H9 (cell line): ENCODE results near the gene PPHLN1. TPM values are rescaled to one million over a fixed set of nuclear protein-coding genes. Genes with fewer than 3 reads are reported as not detected.

ENCODE experiments used
- DNase-seq: peaks from one replicate; pipeline ENCODE4 v3.0.0-alpha.2; 2017
- H2AFZ ChIP-seq: one replicate; pipeline ENCODE4 v1.6.1; 2013; ENCODE audit warnings: mild to moderate bottlenecking, low read length, control low read depth, moderate library complexity
- H2AK5ac ChIP-seq: 2 replicates; pipeline ENCODE4 v1.6.1; 2013; ENCODE audit warnings: low read length, control low read depth, mixed read lengths; ENCODE audit not compliant: insufficient read length
- H2BK120ac ChIP-seq: one replicate; pipeline ENCODE4 v1.6.1; 2013; ENCODE audit warnings: low read depth, mild to moderate bottlenecking, low read length, control low read depth, inconsistent platforms; ENCODE audit not compliant: poor library complexity, severe bottlenecking
- H2BK12ac ChIP-seq: 2 replicates; pipeline ENCODE4 v1.6.1; 2013; ENCODE audit warnings: low read length, control low read depth, mixed read lengths, low read depth; ENCODE audit not compliant: insufficient read length
- H2BK15ac ChIP-seq: 2 replicates; pipeline ENCODE4 v1.6.1; 2013; ENCODE audit warnings: low read depth, low read length, control low read depth
- H2BK20ac ChIP-seq: one replicate; pipeline ENCODE4 v1.6.1; 2013; ENCODE audit warnings: low read depth, mild to moderate bottlenecking, low read length, control low read depth, inconsistent platforms; ENCODE audit not compliant: poor library complexity, severe bottlenecking
- H2BK5ac ChIP-seq: 2 replicates; pipeline ENCODE4 v1.6.1; 2013; ENCODE audit warnings: low read length, control low read depth, mixed read lengths; ENCODE audit not compliant: insufficient read length
- H3K14ac ChIP-seq: 2 replicates; pipeline ENCODE4 v1.6.1; 2013; ENCODE audit warnings: low read length, control low read depth; ENCODE audit not compliant: insufficient read depth
- H3K18ac ChIP-seq: 2 replicates; pipeline ENCODE4 v1.6.1; 2013; ENCODE audit warnings: low read depth, mild to moderate bottlenecking, mixed read lengths, low read length, control low read depth; ENCODE audit not compliant: insufficient read length
- H3K23ac ChIP-seq: 2 replicates; pipeline ENCODE4 v1.6.1; 2013; ENCODE audit warnings: low read length, control low read depth, mixed read lengths, low read depth; ENCODE audit not compliant: insufficient read length
- H3K23me2 ChIP-seq: 2 replicates; pipeline ENCODE4 v1.6.1; 2013; ENCODE audit warnings: low read depth, mild to moderate bottlenecking, mixed read lengths, low read length, control low read depth; ENCODE audit not compliant: insufficient read length, poor library complexity, severe bottlenecking
- H3K27ac ChIP-seq: 2 replicates; pipeline ENCODE4 v1.5.1; 2013; ENCODE audit warnings: low read length, control low read depth, mixed read lengths, low read depth; ENCODE audit not compliant: insufficient read length
- H3K27me3 ChIP-seq: 2 replicates; pipeline ENCODE4 v1.6.1; 2013; ENCODE audit warnings: low read length, control low read depth, inconsistent platforms; ENCODE audit not compliant: insufficient read depth
- H3K4ac ChIP-seq: 2 replicates; pipeline ENCODE4 v1.6.1; 2013; ENCODE audit warnings: low read depth, mild to moderate bottlenecking, control low read depth, inconsistent platforms, low read length, moderate library complexity
- H3K4me1 ChIP-seq: 2 replicates; pipeline ENCODE4 v1.6.1; 2013; ENCODE audit warnings: low read length, control low read depth, inconsistent platforms; ENCODE audit not compliant: insufficient read depth
- H3K4me2 ChIP-seq: 2 replicates; pipeline ENCODE4 v1.6.1; 2013; ENCODE audit warnings: low read length, control low read depth, mixed read lengths; ENCODE audit not compliant: insufficient read length, insufficient read depth
- H3K56ac ChIP-seq: 2 replicates; pipeline ENCODE4 v1.6.1; 2013; ENCODE audit warnings: low read depth, mild to moderate bottlenecking, mixed read lengths, low read length, control low read depth; ENCODE audit not compliant: insufficient read length
- H3K79me1 ChIP-seq: 2 replicates; pipeline ENCODE4 v1.6.1; 2013; ENCODE audit warnings: low read depth, mild to moderate bottlenecking, moderate library complexity, low read length, control low read depth, inconsistent platforms; ENCODE audit not compliant: insufficient read depth, poor library complexity, severe bottlenecking
- H3K79me2 ChIP-seq: 2 replicates; pipeline ENCODE4 v1.6.1; 2013; ENCODE audit warnings: low read length, control low read depth, inconsistent platforms; ENCODE audit not compliant: insufficient read depth
- H3K9ac ChIP-seq: 2 replicates; pipeline ENCODE4 v1.6.1; 2013; ENCODE audit warnings: low read length, control low read depth, mixed read lengths; ENCODE audit not compliant: insufficient read length; ENCODE audit errors: extremely low read depth
- H3K9me3 ChIP-seq: one replicate; pipeline ENCODE4 v1.6.1; 2013; ENCODE audit warnings: low read depth, low read length, inconsistent platforms; ENCODE audit not compliant: control insufficient read depth
- H3T11ph ChIP-seq: one replicate; pipeline ENCODE4 v1.6.1; 2013; ENCODE audit warnings: mild to moderate bottlenecking, low read length, control low read depth, inconsistent platforms
- H4K20me1 ChIP-seq: one replicate; pipeline ENCODE4 v1.6.1; 2013; ENCODE audit not compliant: control insufficient read depth, insufficient read length, insufficient read depth
- H4K5ac ChIP-seq: 2 replicates; pipeline ENCODE4 v1.6.1; 2013; ENCODE audit warnings: low read depth, mild to moderate bottlenecking, mixed read lengths, low read length, control low read depth; ENCODE audit not compliant: insufficient read length
- H4K8ac ChIP-seq: replicated peaks from 2 replicates; pipeline ENCODE4 v1.6.1; 2013; ENCODE audit warnings: low read length, control low read depth, mixed read lengths, low read depth; ENCODE audit not compliant: insufficient read length
- H4K91ac ChIP-seq: 2 replicates; pipeline ENCODE4 v1.6.1; 2013; ENCODE audit warnings: low read depth, mild to moderate bottlenecking, moderate library complexity, mixed read lengths, low read length, control low read depth; ENCODE audit not compliant: insufficient read length
- H3K27ac Mint-ChIP-seq, 3 experiments: 2 replicates in 2 of 3; 3 replicates in 1 of 3; pipeline ENCODE4 v1.8.0; 2020 to 2021; ENCODE audit warnings: mixed read lengths in 3 of 3, mild to moderate bottlenecking in 1 of 3, moderate library complexity in 1 of 3
- H3K27me3 Mint-ChIP-seq: 2 replicates; pipeline ENCODE4 v1.8.0; 2021; ENCODE audit warnings: low read depth, mild to moderate bottlenecking, moderate library complexity, mixed read lengths
- H3K36me3 Mint-ChIP-seq, 3 experiments: 2 replicates in 2 of 3; 3 replicates in 1 of 3; pipeline ENCODE4 v1.8.0; 2020 to 2021; ENCODE audit warnings: low read depth in 3 of 3, mixed read lengths in 3 of 3; ENCODE audit not compliant: insufficient read depth in 1 of 3
- H3K4me1 Mint-ChIP-seq, 2 experiments: 2 replicates each; pipeline ENCODE4 v1.8.0; 2020; ENCODE audit warnings: mixed read lengths in 2 of 2
- H3K4me3 Mint-ChIP-seq, 2 experiments: 2 replicates in 1 of 2; 3 replicates in 1 of 2; pipeline ENCODE4 v1.8.0; 2020 to 2021; ENCODE audit warnings: mild to moderate bottlenecking in 2 of 2, mixed read lengths in 2 of 2, moderate library complexity in 1 of 2
- H3K9me3 Mint-ChIP-seq, 2 experiments: 2 replicates in 1 of 2; 3 replicates in 1 of 2; pipeline ENCODE4 v1.8.0; 2020; ENCODE audit warnings: mild to moderate bottlenecking in 2 of 2, mixed read lengths in 2 of 2, moderate library complexity in 1 of 2
- WGBS: extraction: QIAGEN DNeasy Blood & Tissue Kit; methylation state at CpG from one replicate; pipeline ENCODE4 v1.1.7; 2013; ENCODE audit warnings: missing lambda C conversion rate, low lambda C conversion rate, mixed read lengths; ENCODE audit not compliant: insufficient read length; ENCODE audit errors: extremely low coverage; 5-methylcytosine and 5-hydroxymethylcytosine counted together
- total RNA-seq: library from RNA; stranded (reverse); gene quantifications from 2 replicates; pipeline ENCODE4 v1.2.1, GENCODE V29; 2021
- TF ChIP-seq, protein P1 (sequence below): fragments of 200-600 bp; sonication (generic); conservative IDR thresholded peaks from 3 replicates; pipeline ENCODE4 v1.8.0; 2021; ENCODE audit warnings: antibody characterized with exemption, mild to moderate bottlenecking

The PPHLN1 gene
- total RNA-seq, 1 experiment from 2014 or later: 66.2 TPM

- Histone ChIP-seq H4K8ac (no peak overlapping the region), H3K79me2 (no peaks in the 10 kb centered on the region), H3K9ac (no peak overlapping the region), H2BK12ac (no peak overlapping the region), H3K27me3 (no peaks in the 10 kb centered on the region), H2BK20ac (no peak overlapping the region), H4K5ac (no peak overlapping the region), H3K27ac (no peak overlapping the region), H2BK15ac (no peak overlapping the region), H3K9me3 (no peaks in the 10 kb centered on the region), H3K56ac (no peak overlapping the region), H3T11ph (no peak overlapping the region), H2AK5ac (no peak overlapping the region), H3K14ac (no peak overlapping the region), H3K23me2 (no peaks in the 10 kb centered on the region), H4K20me1 (no peaks in the 10 kb centered on the region), H2AFZ (no peak overlapping the region), H3K18ac (no peak overlapping the region), H3K79me1 (no peaks in the 10 kb centered on the region), H3K4me1 (no peaks in the 10 kb centered on the region), H2BK5ac (no peak overlapping the region), H2BK120ac (no peak overlapping the region), H3K4ac (no peak overlapping the region), H3K4me2 (no peak overlapping the region), H3K23ac (no peak overlapping the region), H4K91ac (no peak overlapping the region)
- Mint-ChIP-seq H3K27ac (no peak overlapping the region), H3K4me3 (no peak overlapping the region), H3K4me1 (no peaks in the 10 kb centered on the region), H3K27me3 (no peaks in the 10 kb centered on the region; the same call in 1 of the 2 replicates), H3K9me3 (no peaks in the 10 kb centered on the region), H3K36me3 (no peaks in the 10 kb centered on the region)
- DNase-seq: no peak
- TF ChIP-seq, protein P1, sequence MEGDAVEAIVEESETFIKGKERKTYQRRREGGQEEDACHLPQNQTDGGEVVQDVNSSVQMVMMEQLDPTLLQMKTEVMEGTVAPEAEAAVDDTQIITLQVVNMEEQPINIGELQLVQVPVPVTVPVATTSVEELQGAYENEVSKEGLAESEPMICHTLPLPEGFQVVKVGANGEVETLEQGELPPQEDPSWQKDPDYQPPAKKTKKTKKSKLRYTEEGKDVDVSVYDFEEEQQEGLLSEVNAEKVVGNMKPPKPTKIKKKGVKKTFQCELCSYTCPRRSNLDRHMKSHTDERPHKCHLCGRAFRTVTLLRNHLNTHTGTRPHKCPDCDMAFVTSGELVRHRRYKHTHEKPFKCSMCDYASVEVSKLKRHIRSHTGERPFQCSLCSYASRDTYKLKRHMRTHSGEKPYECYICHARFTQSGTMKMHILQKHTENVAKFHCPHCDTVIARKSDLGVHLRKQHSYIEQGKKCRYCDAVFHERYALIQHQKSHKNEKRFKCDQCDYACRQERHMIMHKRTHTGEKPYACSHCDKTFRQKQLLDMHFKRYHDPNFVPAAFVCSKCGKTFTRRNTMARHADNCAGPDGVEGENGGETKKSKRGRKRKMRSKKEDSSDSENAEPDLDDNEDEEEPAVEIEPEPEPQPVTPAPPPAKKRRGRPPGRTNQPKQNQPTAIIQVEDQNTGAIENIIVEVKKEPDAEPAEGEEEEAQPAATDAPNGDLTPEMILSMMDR: no peak
- WGBS: no CpG with 5 or more reads among the region's 3 CpGs
Observed at GRCh38 chr12:42306297-42306696, 19.7 kb upstream of the PPHLN1 start.
